EH (cell line): ENCODE measurements around the gene SLC8A1.

ENCODE experiments used
- DNase-seq: peaks from one replicate; pipeline ENCODE4 v3.0.0-alpha.2; 2015; ENCODE audit warnings: low read depth

Gene SLC8A1

GRCh38 chr2:40048506-40048905 lies 403.4 kb downstream of the SLC8A1 start:
- peak; percentile 16 for DNase-seq

- DNase-seq = no peak
Observed at GRCh38 chr2:40047406-40047805, 404.5 kb downstream of the SLC8A1 start.
